Fibroblast of the aortic adventitia (primary cell): ENCODE data around the gene FMN1. TPM values are rescaled to one million over a fixed set of nuclear protein-coding genes. Genes with fewer than 3 reads are reported as not detected.

Source experiments
- DNase-seq: peaks from one replicate; pipeline ENCODE4 v3.0.0-alpha.2; 2010; ENCODE audit warnings: low read depth
- H3K4me3 ChIP-seq: 2 replicates; pipeline ENCODE4 v1.5.1; 2011; ENCODE audit warnings: low read depth, mild to moderate bottlenecking, control low read depth, low read length, moderate library complexity
- total RNA-seq: library from RNA; depleted of rRNA; stranded (reverse); fragments of >200 nt; gene quantifications from 2 replicates; pipeline ENCODE4 v1.2.3, GENCODE V29; 2012; ENCODE audit warnings: low replicate concordance
- TF ChIP-seq, protein P1 (sequence below): IDR thresholded peaks from 2 replicates; pipeline ENCODE4 v1.5.1; 2011; ENCODE audit warnings: mild to moderate bottlenecking, low read length, control low read depth, inconsistent platforms; ENCODE audit not compliant: insufficient read depth

FMN1 gene
- total RNA-seq, 1 donor: 1.1 TPM

DNA sequence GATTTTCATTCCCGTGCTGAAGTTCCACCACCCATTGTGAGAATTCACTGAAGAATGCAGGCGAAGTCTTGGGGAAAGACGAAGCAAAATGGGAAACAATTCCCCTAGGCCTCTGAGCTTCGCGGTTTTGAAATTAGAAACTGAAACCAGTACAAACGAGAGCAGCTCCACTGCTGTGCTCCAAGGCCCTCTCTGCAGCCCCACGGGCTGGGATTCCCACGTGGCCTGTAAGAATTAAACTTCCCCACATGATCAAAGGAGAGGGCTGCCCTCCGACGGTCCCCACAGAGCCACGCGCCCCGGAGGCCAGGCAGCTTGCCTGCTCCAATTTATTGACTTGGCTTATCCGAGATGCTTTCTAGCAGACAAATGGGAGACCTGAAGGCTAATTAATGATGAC, 332.8 kb downstream of the FMN1 start:
- DNase-seq: peak; percentile 73
- TF ChIP-seq, protein P1, sequence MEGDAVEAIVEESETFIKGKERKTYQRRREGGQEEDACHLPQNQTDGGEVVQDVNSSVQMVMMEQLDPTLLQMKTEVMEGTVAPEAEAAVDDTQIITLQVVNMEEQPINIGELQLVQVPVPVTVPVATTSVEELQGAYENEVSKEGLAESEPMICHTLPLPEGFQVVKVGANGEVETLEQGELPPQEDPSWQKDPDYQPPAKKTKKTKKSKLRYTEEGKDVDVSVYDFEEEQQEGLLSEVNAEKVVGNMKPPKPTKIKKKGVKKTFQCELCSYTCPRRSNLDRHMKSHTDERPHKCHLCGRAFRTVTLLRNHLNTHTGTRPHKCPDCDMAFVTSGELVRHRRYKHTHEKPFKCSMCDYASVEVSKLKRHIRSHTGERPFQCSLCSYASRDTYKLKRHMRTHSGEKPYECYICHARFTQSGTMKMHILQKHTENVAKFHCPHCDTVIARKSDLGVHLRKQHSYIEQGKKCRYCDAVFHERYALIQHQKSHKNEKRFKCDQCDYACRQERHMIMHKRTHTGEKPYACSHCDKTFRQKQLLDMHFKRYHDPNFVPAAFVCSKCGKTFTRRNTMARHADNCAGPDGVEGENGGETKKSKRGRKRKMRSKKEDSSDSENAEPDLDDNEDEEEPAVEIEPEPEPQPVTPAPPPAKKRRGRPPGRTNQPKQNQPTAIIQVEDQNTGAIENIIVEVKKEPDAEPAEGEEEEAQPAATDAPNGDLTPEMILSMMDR: no peak
- H3K4me3 ChIP-seq: no peak overlapping the region

DNA sequence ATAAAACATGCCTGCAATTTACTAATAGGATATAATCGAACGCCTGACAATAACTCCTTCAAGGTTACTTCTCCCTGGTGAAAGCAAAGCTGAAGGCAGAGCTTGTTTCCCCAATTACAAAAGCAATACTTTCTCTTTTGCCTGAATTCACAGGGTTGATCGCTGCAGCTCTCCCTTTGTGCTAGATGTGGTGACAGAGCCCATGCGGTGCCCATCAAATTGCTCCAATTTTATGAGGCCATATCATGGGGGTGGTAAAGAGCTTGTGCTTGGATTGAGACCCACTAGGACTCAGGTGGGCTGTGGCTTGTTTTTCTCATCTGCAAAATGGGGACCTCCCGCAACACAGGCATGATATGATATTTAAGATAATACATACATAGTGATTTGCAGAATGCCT, 333.3 kb downstream of the FMN1 start:
- no peak for DNase-seq
- TF ChIP-seq, protein P1: no peak
- H3K4me3 ChIP-seq: no peak overlapping the region

DNA sequence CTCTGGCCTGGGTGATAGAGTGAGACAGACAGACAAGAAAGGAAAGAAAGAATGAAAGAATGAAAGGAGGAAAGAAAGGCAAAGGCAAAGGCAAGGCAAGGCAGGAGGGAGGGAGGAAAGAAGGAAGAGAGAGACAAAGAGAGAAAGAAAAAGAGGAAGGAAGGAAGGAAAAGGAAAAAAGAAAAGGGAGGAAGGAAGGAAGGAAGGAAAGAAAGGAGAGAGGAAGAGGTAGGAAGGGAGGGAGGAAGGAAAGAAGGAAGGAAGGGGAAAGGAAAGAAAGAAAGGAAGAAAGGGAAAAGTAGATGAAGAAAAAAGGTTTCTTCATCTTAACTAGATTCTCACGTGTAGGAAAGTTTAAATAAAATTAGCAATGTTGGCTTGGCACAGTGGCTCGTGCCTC, 334.5 kb downstream of the FMN1 start:
- TF ChIP-seq, protein P1: no peak
- no peak for DNase-seq
- no peak overlapping the region for H3K4me3 ChIP-seq

DNA sequence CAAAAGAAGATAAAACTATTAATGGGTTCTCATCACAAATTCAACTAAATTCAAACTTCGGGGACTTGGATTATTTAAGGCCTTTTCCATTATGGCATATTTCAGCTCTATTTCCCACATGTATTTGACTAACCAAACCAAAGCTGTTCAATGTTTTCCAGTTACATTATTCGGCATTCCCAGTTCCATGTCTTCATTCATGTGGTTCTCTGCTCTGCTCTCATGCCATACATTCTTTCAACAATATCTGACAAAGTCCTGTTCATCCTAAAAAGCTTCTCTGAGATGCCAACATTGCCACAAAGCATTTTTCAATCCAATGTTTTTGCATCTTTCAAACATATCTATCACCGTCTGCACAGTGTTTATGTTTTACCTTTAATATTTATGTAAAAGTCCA, 335.3 kb downstream of the FMN1 start:
- DNase-seq: no peak
- TF ChIP-seq, protein P1: no peak
- H3K4me3 ChIP-seq: no peak overlapping the region

DNA sequence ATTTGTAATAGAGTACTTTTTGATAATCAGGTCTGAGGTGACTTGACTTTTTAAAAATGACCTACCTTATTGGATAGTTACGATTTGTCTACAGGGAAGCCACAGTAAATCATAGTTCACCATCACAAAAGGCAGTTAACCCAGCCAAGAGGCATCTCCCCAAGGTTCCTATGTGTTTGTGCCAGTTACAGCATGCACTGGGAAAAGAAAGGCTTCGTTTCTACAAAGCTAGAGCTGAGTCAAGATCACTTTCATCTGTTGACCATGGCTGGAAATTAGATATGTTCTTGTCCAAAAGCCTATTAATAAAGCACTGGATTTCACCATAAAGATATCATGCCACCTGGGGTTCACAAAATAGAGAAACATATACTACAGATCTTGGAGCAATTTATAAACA, 336.8 kb downstream of the FMN1 start:
- TF ChIP-seq, protein P1: no peak
- no peak for DNase-seq
- no peak overlapping the region for H3K4me3 ChIP-seq

DNA sequence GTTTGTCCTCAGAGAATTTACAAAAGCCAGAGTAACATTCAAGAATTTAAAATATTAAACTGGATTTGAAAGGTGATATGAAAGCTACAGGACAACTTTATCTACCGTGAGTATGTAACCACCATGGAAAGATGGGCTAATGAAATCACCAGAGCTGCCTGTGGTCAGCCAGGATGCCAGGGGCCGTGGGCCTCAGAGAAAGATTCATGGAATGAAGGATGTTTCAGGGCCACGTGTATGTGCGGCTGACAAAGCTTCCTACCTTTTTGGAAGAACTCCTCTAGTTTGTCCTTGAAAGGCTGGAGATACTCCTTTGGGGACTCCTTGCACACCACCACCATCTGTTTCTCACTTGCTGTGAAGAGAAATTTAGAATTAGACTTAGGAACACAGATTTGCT, 337.8 kb downstream of the FMN1 start:
- no peak overlapping the region for H3K4me3 ChIP-seq
- peak; percentile 72 for DNase-seq
- TF ChIP-seq, protein P1: no peak

DNA sequence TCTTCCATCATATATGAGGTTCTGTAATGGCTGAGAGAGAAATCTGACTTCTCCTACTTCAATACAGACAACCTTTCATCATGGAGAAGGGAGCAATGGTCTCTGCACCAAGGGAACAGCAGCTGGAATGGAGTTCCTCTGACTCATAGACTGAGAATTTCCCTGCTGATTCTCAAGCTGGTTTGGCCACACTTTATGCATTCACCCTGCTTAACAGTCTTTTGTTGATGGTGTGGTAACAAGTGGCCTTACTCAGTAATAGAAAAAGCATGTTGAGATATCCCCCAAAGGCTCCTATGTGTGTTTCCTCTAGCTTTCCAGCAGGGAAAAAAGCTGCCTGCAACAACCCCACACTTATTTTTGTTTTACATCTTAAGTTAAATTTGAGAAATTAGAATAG, 338.6 kb downstream of the FMN1 start:
- H3K4me3 ChIP-seq: no peak overlapping the region
- DNase-seq: peak; percentile 99
- TF ChIP-seq, protein P1: peak; percentile 52
